Epithelial cell of esophagus (primary cell): ENCODE results near the gene RBBP9.
"Not testable (repeated sequence)": the region's sequence is repeated elsewhere in the genome, so short reads cannot be mapped to it uniquely, and the experiment has no call there.

Experiments used
- DNase-seq: peaks from one replicate; pipeline ENCODE4 v3.0.0; 2010; ENCODE audit warnings: low read depth
- H3K4me3 ChIP-seq: 2 replicates; pipeline ENCODE4 v1.5.1; 2011; ENCODE audit warnings: mild to moderate bottlenecking, low read length, control low read depth
- TF ChIP-seq, protein P1 (sequence below): IDR thresholded peaks from 2 replicates; pipeline ENCODE4 v1.5.1; 2011; ENCODE audit warnings: low read depth, mild to moderate bottlenecking, low read length, control low read depth, inconsistent platforms; ENCODE audit not compliant: insufficient read depth; ENCODE audit errors: missing control alignments

RBBP9 gene

GRCh38 chr20:18524646-18525045 lies 27.6 kb upstream of the RBBP9 start:
- TF ChIP-seq, protein P1, sequence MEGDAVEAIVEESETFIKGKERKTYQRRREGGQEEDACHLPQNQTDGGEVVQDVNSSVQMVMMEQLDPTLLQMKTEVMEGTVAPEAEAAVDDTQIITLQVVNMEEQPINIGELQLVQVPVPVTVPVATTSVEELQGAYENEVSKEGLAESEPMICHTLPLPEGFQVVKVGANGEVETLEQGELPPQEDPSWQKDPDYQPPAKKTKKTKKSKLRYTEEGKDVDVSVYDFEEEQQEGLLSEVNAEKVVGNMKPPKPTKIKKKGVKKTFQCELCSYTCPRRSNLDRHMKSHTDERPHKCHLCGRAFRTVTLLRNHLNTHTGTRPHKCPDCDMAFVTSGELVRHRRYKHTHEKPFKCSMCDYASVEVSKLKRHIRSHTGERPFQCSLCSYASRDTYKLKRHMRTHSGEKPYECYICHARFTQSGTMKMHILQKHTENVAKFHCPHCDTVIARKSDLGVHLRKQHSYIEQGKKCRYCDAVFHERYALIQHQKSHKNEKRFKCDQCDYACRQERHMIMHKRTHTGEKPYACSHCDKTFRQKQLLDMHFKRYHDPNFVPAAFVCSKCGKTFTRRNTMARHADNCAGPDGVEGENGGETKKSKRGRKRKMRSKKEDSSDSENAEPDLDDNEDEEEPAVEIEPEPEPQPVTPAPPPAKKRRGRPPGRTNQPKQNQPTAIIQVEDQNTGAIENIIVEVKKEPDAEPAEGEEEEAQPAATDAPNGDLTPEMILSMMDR: no peak
- peak; percentile 81 for DNase-seq
- H3K4me3 ChIP-seq: no peak overlapping the region

DNA sequence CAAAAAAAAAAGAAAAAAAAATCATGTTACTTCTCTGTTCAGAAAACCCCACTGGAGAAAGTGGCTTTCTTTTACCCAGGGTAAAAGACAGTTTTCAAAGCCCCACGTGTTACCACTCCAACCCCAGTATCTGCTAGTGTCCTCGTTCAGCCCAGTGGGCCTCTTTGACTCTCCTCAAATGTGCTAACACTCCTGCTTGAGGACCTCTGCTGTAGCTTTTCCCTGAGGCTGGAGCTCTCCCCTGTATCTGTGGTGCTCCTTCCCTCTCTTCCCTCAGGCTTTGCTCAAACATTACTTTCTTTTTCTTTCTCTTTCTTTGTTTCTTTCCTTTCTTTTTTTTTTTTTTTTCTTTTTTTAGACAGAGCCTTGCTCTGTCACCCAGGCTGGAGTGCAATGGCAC lies 26.0 kb upstream of the RBBP9 start:
- H3K4me3 ChIP-seq: no peak overlapping the region
- no peak for DNase-seq
- TF ChIP-seq, protein P1: no peak

- not testable (repeated sequence) for DNase-seq, H3K4me3 ChIP-seq
Measured at GRCh38 chr20:18522066-18522465, 25.0 kb upstream of the RBBP9 start.

DNA sequence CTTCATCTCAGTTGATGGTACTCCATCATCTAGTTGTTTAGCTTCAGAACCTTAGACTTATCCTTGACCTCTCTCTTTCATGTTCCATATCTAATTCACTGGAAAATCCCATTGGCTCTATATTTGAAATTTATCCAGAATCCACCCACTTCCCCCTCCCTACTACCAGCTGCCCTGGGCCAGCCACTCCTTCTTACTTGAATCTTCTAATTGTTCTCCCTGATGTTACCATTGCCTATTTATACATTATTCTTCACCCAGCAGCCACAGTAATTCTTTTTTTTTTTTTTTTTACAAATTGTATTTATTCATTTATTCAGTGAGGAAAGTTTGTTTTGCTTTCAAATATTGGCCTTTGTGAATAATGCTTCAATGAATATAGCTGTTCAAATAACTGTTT lies 18.9 kb upstream of the RBBP9 start:
- H3K4me3 ChIP-seq: no peak overlapping the region
- DNase-seq: no peak
- TF ChIP-seq, protein P1: no peak

- H3K4me3 ChIP-seq: no peak overlapping the region
- TF ChIP-seq, protein P1: no peak
- DNase-seq: no peak
Measured at GRCh38 chr20:18514127-18514526, 17.1 kb upstream of the RBBP9 start.

DNA sequence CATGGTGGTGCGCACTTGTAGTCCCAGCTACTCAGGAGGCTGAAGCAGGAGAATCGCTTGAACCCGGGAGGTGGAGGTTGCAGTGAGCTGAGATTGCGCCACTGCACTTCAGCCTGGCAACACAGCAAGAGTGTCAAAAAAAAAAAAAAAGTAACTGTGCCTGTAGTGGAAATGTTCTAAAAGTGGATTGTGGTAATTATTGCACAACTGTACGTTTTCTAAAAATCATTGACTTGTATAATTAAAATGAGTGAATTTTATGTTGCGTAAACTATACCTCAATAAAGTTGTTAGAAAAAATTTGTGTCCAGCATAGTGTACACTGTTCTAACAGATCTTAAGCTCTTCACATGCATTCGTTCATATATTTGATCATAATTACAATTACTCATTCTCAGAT lies 16.2 kb upstream of the RBBP9 start:
- TF ChIP-seq, protein P1: no peak
- no peak overlapping the region for H3K4me3 ChIP-seq
- DNase-seq: no peak

- TF ChIP-seq, protein P1: no peak
- no peak overlapping the region for H3K4me3 ChIP-seq
- no peak for DNase-seq
Measured at GRCh38 chr20:18511571-18511970, 14.5 kb upstream of the RBBP9 start.
